GM18507 (cell line): ENCODE data around the gene PIGBOS1.

ENCODE experiments used
- DNase-seq: peaks from one replicate; pipeline ENCODE4 v3.0.0; 2011; ENCODE audit warnings: low read depth; ENCODE audit not compliant: insufficient read length; ENCODE audit errors: extremely low spot score
- FAIRE-seq: peaks from 2 replicates; lab custom pipeline; 2011; peaks lifted over from hg19 to GRCh38; lab: Jason Lieb, UNC

PIGBOS1 gene, protein sequence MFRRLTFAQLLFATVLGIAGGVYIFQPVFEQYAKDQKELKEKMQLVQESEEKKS

DNA sequence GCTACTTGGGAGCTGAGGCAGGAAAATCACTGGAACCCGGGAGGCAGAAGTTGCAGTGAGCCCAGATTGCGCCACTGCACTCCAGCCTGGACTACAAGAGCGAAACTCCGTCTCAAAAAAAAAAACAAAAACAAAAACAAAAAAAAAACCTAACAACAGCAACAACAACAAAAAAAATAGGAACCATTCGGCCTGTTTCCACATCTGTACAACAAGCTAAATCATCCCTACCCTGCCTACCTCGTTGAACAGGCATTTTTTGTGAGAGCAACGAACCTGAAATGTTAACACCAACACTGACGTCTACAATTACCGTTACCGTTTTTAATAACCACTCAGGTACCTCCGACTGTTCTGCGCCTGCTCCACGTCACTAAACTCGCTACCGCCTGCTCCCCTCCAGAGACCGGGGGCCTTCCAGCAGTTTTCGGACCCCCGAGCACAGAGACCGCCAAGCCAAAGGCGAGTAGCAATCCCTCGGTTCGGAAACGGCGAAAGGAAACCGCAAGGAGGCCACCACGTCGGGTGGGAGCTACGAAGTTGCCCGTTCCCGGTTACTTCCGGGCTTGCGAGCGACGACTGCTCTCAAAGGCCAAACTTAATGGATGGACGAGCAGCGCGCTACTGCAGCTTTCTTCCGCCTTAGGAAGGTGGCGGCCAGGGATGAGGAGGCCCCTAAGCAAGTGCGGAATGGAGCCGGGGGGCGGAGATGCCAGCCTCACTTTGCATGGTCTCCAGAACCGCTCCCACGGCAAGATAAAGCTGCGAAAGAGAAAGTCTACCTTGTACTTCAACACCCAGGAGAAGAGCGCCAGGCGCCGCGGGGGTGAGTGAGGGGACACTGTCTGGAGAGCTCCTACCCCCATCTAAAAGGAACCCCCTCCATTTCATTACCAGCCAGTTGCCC is at the start of gene PIGBOS1, which contains the start of gene PIGB:
TSS of gene PIGBOS1 (minus strand) at position 536 of the 907 bp plus-strand sequence. CDS start 1,331 bp downstream, outside the sequence.
TSS of gene PIGB (plus strand) at position 635 of the 907 bp plus-strand sequence. CDS start at position 664, 29 bp downstream.
- peak; percentile 87 for FAIRE-seq
- peak; percentile 71 for DNase-seq

DNA sequence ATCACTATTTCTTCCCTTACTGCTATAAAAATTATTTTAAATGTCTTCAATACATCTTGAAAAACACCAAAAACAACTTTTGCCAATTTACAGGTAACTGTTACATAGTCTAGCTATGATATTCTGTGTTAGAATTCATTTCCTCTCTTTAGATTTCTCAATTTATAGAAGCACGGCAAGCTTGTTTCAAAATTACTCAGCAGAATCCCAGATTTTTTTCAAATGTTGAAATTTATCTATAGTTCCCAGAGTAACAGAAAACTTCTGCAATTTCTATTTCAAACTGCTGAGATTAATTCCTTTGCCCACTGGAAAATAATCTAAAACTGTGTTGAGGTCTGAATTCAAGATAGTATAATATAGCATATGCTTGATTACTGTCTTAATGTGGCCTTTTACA is 48.1 kb upstream of the PIGBOS1 start:
- FAIRE-seq = no peak
- DNase-seq = no peak

DNA sequence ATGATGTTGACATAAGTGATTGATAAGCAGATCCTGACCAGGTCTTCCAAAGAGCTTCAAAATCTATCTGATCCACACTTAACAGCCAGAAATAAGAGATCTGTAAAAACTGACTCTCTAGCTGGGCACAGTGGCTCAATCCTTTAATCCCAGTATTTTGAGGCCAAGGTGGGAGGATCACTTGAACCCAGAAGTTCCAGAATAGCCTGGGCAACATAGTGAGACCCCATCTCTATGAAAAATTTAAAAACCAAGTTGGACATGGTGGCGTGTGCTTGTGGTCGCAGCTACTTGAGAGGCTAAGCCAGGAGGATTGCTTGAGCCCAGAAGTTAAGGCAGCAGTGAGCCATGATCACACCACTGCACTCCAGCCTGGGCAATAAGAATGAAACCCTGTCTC is 43.7 kb upstream of the PIGBOS1 start:
- FAIRE-seq = no peak

DNA sequence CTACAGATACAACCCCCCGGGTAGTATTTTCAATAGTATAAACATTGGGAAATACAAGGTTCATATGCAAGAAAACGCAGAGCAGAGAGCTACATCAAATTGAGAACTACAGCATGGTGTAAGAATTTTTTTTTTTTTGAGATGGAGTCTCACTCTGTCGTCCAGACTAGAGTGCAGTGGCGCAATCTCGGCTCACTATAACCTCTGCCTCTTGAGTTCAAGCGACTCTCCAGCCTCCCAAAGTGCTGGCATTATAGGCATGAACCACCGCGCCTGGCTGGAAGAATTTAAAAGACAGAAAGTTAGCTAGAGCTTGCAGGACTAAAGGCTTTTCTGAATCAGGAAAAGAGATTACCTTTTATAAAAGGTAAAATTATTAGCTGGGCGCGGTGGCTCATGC is 42.1 kb upstream of the PIGBOS1 start:
- FAIRE-seq = no peak
- DNase-seq = no peak

More for the DNA sequence above, 43.7 kb upstream of the PIGBOS1 start:
- DNase-seq = no peak

DNA sequence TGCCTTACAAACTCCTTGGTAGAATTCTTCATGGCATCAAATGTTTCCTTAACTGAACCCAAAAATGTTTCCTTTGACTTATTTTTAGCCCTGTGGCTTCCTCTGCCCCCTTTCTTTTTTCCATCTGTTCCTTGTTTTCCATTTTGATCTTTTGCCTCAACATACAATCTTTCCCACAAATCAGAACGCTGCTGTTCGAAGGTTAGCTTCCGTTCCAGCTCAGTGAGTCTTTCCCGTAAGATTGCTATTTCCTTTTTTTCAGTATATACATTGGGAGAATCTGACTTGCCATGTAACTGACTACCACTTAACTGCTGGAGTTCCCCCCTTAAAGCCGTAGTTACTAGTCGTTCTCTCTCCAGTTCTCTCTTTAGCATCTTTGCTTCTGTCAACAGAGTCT is 41.3 kb upstream of the PIGBOS1 start:
- FAIRE-seq = no peak

DNA sequence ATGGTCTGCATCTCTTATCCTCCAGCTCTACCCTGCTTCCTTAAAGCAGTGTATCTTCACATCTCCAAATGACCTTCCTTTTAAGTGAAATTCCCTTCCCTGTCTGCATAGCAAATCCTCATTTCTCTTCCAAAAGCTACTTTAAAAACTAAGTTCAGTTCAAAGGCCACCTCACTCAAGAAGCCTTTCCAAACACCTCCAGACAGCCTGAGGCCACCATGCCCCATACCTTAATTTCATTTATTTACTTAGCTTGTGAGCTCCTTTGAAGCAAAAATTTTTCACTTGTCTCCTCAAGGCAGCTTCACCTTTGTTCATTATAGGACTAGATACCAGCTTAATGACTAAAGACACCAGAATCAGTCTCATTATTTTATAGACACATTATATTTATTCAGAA is 39.5 kb upstream of the PIGBOS1 start:
- FAIRE-seq = no peak

More for the DNA sequence above, 41.3 kb upstream of the PIGBOS1 start:
- DNase-seq = no peak

DNA sequence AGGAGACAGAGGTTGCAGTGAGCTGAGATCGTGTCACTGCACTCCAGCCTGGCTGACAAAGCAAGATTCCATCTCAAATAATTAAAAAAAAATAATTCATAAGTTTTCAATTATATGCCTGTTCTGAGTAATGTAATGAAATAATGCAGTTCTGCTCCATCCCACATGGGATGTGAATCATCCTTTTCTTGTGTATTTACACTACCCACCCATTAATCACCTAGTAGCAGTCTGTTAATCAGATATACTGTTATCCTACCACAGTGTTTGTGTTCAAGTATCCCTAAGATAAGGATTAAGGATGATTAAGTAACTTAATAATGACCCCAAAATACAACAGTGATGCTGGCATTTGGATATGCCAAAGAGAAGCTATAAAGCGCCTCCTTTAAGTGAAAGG is 38.9 kb upstream of the PIGBOS1 start:
- DNase-seq (no peak), FAIRE-seq (no peak)

More for the DNA sequence above, 39.5 kb upstream of the PIGBOS1 start:
- no peak for DNase-seq

DNA sequence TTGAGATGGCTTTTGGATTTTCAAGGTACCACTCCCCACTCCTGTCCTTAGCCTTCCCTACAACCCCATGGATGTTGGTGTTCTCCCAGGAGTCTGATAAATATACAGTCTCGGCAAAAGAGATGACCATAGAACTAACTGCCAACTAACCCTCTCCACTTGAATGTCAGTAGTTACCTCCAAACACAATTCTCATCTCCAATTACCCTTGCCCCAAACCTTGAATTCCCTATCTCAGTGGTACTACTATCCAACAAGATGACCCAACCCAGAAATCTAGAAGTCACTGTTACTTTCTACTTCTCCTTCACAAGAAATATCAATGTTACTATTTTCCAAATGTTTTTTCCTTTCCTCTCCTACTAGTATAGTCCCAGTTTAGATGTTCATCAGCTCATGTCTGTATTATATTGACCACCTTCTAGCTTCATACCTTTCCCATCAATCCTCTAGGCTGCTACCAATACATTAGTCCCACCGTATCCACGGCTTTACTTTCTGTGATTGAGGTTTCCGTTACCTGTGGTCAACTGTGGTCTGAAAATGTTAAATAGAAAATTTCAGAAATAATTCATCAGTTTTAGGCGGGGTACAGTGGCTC is 38.2 kb upstream of the PIGBOS1 start:
- no peak for FAIRE-seq
- no peak for DNase-seq

DNA sequence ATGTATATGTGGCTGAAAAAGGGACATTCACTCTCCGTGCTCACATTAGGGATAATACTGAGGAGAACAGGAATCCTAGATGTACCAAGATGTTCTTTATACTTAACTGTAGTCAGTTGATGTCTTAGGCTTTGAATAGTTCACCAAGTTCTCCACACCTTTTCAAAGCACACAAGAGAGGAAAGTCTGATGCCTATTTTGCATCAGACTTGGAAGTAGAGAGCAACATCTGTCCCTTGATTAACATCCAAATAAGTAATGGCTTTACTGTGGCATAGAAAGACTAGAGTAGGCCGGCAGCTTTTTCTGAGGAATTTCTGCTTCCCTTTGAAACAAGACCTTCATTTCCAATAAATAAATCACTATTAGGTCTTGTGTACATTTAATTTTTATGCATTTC is 34.1 kb upstream of the PIGBOS1 start:
- FAIRE-seq = no peak
- no peak for DNase-seq

DNA sequence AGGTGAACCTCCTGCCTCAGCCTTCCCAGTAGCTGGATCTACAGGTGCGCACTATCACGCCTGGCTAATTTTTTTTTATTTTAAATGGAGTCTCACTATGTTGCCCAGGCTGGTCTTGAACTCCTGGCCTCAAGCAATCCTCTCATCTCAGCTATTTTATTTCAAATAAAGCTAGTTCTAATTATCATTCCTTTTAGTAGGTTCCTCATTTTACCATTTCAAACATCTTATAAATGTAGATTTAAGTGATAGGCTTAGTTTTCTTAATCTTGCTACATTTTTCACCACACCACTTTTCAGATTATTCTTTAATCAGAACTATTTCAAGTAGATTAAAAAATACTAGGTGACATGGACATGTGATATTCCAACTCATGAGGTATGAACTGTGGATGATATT is 30.4 kb upstream of the PIGBOS1 start:
- no peak for FAIRE-seq
- no peak for DNase-seq

DNA sequence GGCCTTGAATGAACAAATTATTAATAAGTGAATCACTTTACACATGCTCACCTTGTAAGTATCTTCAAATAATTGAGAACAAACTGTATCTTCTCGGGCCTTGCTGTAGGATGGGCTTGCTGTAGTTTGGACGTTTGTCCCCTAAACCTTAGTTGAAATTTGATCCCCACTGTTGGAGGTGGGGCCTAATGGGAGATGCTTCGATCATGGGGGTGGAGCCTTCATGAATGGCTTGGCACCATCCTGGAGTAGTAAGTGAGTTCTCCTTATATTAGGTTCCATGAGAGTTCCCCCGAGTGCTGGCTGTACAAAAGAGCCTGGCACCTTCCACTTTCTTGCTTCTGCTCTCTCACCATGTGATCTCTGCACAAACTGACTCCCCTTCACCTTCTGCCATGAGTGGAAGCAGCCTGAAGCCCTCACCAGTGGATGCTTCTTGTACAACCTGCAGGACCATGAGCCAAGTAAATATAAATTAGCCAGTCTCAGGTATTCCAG is 29.4 kb upstream of the PIGBOS1 start:
- DNase-seq = no peak

DNA sequence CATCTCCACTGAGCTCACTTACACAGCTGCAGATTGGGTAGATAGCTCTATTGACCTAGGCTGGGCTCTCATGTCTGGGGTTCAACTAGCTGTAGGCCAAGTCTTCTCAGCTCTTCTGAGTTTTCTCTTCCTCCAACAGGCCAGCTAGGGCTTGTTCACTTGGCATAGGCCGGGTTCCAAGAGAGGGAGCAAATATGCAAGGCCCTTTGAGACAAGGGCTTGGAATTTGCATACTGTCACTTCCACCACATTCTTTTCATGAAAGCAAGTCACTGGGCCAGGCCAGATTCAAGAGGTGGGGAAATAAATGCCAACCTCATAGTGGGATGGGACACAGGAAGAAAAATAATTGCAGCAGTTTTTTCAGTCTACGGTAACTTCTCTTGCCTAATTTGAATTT is 25.3 kb upstream of the PIGBOS1 start:
- FAIRE-seq (no peak), DNase-seq (no peak)

More for the DNA sequence above, 29.4 kb upstream of the PIGBOS1 start:
- FAIRE-seq = no peak

DNA sequence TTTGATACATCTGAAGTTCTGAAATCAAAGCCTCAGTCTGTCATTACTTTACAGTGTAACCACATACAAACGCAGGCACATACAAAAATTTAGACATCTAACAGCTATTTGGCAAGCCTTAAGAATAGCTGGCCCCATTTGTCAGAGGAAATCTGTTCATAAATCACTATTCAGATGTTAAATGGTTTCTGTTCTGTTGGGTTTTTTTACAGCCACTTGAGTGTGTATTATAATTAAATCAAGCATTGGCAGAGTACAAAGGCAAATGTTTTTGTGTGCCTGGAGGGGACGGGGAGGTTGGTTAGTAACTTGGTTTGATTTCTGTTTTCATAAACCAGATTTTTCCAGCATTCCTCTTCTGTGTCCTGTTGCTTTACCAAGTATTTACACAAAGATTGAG is 24.2 kb upstream of the PIGBOS1 start:
- DNase-seq (no peak), FAIRE-seq (no peak)

DNA sequence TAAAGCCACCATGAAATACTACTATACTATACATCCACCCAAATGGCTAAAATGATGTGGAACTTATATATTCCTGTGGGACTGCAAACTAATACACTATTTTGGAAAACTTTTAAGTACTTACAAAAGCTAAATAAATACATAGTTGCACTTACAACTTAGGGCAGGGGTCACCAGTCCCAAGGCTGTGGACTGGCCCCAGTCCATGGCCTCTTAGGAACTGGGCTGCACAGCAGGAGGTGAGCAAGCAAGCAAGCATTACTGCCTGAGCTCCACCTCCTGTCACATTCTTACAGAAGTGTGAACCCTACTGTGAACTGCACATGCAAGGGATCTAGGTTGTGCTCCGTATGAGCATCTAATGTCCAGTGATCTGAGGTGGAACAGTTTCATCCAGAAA is 18.2 kb upstream of the PIGBOS1 start:
- no peak for DNase-seq
- FAIRE-seq = no peak

DNA sequence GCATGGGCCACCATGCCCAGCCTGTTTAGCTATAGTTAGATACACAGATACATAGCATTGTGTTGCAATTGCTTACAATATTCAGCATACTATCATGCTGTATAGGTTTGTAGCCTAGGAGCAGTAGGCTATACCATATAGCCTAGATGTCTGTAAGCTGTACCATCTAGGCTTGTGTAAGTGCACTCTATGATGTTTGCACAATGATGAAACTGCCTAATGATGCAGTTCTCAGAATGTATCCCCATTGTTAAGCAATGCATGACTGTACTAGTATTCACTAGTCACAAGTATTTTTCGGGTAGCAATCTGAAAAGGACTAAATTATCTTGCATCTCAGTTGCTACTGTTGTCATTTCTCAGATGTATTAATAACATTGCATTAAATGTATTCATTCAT is 16.1 kb upstream of the PIGBOS1 start:
- no peak for DNase-seq
- FAIRE-seq = no peak

DNA sequence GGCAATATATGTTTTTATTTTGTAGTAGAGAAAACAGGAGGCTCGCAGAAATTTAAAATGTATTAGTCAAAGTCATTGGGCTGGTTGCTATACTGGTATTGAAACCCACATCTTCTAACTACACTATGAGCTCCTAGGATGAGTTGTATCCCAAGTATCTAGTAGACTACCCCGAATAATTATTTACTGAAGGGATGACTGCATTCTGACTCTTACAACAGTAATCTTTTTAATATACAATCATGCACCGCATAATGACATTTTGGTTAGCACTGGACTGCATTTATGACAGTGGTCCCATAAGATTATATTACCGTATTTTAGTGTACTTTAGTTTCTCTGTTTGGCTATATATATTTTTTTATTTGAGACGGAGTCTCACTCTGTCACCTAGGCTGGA is 15.4 kb upstream of the PIGBOS1 start:
- DNase-seq = no peak
- no peak for FAIRE-seq

DNA sequence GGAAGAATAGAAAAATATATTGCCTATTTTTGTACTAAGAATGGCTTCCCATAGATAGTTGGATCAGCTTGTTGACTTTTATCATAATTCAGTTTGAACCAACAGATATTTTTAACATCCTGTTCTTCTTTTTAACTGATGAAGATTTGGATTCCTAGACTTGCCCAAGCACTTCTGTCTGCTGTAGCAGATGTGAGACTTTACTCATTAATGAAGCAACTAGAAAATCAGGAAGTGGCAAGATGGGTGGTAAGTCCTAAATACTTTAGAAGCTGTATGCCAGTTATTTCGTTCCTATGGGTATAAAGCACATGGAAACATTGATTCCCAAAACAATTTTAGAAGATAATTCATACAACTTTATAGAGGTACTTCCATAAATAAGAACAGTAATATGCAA is 8.5 kb upstream of the PIGBOS1 start:
- FAIRE-seq (no peak), DNase-seq (no peak)

DNA sequence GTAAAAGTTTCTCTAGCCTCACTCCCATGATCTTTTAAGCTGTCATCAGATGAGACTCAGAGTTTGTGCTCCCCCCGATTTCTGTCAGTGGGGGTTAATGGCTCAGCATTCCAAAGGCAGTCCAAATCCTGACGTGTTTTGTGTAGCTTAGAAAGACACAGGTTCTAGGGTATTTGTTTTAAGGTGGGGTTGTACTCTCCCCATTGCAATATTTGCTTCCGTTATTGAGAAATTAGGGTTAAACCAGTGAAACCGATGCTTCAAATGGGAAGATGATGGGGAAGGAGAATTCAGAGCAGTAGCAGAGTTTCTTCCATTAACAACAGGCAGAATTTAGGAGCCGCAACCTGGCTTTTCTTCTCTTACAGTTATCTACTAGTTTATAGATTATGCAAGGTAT is 3.5 kb upstream of the PIGBOS1 start:
- no peak for FAIRE-seq
- DNase-seq = no peak

DNA sequence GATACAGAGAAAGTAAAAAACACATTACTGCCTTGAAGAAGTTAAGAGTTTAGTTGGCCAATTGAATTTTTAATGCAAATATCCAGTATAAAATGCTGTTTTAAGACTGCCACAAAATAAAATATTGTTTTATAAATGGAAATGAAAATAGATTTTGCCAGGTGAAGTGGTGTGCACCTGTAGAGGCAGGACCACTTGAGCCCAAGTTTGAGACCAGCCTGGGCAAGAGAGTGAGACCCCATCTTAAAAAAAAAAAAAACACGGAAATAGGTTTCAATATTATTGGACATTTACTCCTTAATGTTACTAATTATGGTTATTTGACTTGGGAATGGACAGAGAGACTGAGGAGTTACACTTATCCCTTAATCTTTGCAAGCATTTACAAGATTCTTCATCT is 2.0 kb upstream of the PIGBOS1 start:
- FAIRE-seq (no peak), DNase-seq (no peak)

DNA sequence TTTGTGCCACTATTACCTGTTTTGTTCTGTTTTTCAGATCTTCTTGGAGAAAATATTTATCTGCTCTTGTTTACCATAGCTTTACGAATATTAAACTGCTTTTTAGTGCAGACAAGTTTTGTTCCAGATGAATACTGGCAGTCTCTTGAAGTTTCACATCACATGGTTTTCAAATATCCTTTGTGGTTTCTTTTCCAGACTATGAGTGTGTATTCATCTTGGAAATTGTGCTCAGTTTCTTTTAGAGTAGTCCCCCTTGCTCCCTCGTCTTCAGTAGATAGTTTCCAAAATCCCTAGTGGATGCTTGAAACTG is 1.3 kb upstream of the PIGBOS1 start:
- DNase-seq (no peak), FAIRE-seq (no peak)
